Effector memory CD8-positive, alpha-beta T cell (primary cell): Measurements from ENCODE around the gene CMSS1.

ENCODE experiments used
- ATAC-seq: fragments of 150-1000 bp; cut with Tn5 transposase; replicated peaks from 2 replicates; pipeline ENCODE4 v1.10.0; 2021; ENCODE audit warnings: mild to moderate bottlenecking, moderate library complexity
- DNase-seq, 3 experiments: peaks; one replicate each; pipeline ENCODE4 v3.0.0; 2021
- H3K27ac Mint-ChIP-seq, 2 donors: one replicate each; pipeline ENCODE4 v1.8.0; 2022; ENCODE audit warnings: mild to moderate bottlenecking in 2 of 2, mixed read lengths in 2 of 2, moderate library complexity in 2 of 2
- H3K27me3 Mint-ChIP-seq, 2 donors: one replicate each; pipeline ENCODE4 v1.8.0; 2022; ENCODE audit warnings: mixed read lengths in 2 of 2
- H3K36me3 Mint-ChIP-seq: one replicate; pipeline ENCODE4 v1.8.0; 2022; ENCODE audit warnings: mild to moderate bottlenecking, moderate library complexity, mixed read lengths; ENCODE audit not compliant: insufficient read depth
- H3K4me1 Mint-ChIP-seq, 2 donors: one replicate each; pipeline ENCODE4 v1.8.0; 2022; ENCODE audit warnings: low read depth in 2 of 2, mixed read lengths in 2 of 2
- H3K4me3 Mint-ChIP-seq, 2 donors: one replicate each; pipeline ENCODE4 v1.8.0; 2022; ENCODE audit warnings: mild to moderate bottlenecking in 2 of 2, mixed read lengths in 2 of 2, moderate library complexity in 2 of 2
- H3K9me3 Mint-ChIP-seq, 2 donors: one replicate each; pipeline ENCODE4 v1.8.0; 2022; ENCODE audit warnings: mixed read lengths in 2 of 2
- total RNA-seq, 9 experiments: gene quantifications; one replicate each; lab custom pipeline; 2026; lab: John Stamatoyannopoulos, UW

CMSS1 gene
- 12.8 to 116 (median 22.7) reads per million in 9 experiments for total RNA-seq

GRCh38 chr3:99817437-99818240, at the start of gene CMSS1:
Gene CMSS1 (plus strand): TSS chr3:99817862.
- Mint-ChIP-seq H3K27ac (peak within 1 kb of the TSS; percentile 99 to 100), H3K4me1 (peaks cover 25 to 27% of the 10 kb centered on the region in 2 donors), H3K4me3 (peak within 1 kb of the TSS; percentile 97), H3K36me3 (peaks cover 21% of the 10 kb centered on the region), H3K27me3 (no peaks in the 10 kb centered on the region), H3K9me3 (no peaks in the 10 kb centered on the region)
- ATAC-seq (peak; percentile 92), DNase-seq (peak; percentile 97 to 98 (median 98))

DNA sequence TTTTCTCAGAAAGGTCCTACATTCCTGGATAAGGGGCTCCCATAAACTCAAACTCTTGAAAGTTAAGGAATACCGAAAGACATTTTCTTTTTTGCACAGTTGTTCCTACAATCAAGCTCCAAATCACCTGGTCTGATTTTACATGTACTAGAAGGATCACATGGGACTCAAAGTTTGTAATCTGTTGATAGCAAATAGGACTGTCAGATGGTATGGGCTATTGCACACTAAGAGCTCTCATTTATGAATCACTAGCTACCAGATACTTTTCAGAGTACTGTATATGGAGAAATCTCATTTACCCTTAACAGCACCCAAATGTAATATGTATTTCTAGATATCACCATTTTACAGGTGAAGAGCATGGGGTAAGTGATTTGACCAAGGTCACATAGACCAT, 49.5 kb upstream of the CMSS1 start:
- H3K27me3 Mint-ChIP-seq, result no peaks in the 10 kb centered on the region
- H3K27ac Mint-ChIP-seq, result no peak overlapping the region

GRCh38 chr3:99768808-99769501, 48.7 kb upstream of the CMSS1 start:
- Mint-ChIP-seq H3K9me3 (no peaks in the 10 kb centered on the region), H3K4me3 (no peak overlapping the region), H3K4me1 (no peaks in the 10 kb centered on the region), H3K36me3 (no peaks in the 10 kb centered on the region), H3K27me3 (no peaks in the 10 kb centered on the region), H3K27ac (no peak overlapping the region)
- DNase-seq (no peak), ATAC-seq (no peak)

More for the DNA sequence above, 49.5 kb upstream of the CMSS1 start:
- no peaks in the 10 kb centered on the region for H3K36me3 Mint-ChIP-seq
- DNase-seq (no peak), ATAC-seq (no peak)
- no peaks in the 10 kb centered on the region for H3K9me3 Mint-ChIP-seq
- no peaks in the 10 kb centered on the region for H3K4me1 Mint-ChIP-seq
- H3K4me3 Mint-ChIP-seq, result no peak overlapping the region

GRCh38 chr3:99772171-99772570, 45.5 kb upstream of the CMSS1 start:
- Mint-ChIP-seq H3K27ac (no peak overlapping the region), H3K27me3 (peaks cover 2 to 16% of the 10 kb centered on the region in 2 donors), H3K36me3 (no peaks in the 10 kb centered on the region), H3K9me3 (no peaks in the 10 kb centered on the region), H3K4me1 (peaks cover 0 to 1% of the 10 kb centered on the region in 2 donors), H3K4me3 (no peak overlapping the region)
- ATAC-seq (no peak), DNase-seq (no peak)

GRCh38 chr3:99772671-99773070, 45.0 kb upstream of the CMSS1 start:
- H3K9me3 Mint-ChIP-seq, result no peaks in the 10 kb centered on the region
- DNase-seq (no peak), ATAC-seq (no peak)
- peaks cover 7 to 21% of the 10 kb centered on the region in 2 donors for H3K27me3 Mint-ChIP-seq
- peaks cover 0 to 1% of the 10 kb centered on the region in 2 donors for H3K4me1 Mint-ChIP-seq
- H3K4me3 Mint-ChIP-seq, result no peak overlapping the region
- no peaks in the 10 kb centered on the region for H3K36me3 Mint-ChIP-seq
- H3K27ac Mint-ChIP-seq, result no peak overlapping the region

GRCh38 chr3:99774467-99774866, 43.2 kb upstream of the CMSS1 start:
- Mint-ChIP-seq H3K4me3 (no peak overlapping the region), H3K4me1 (peaks cover 0 to 1% of the 10 kb centered on the region in 2 donors), H3K36me3 (no peaks in the 10 kb centered on the region), H3K9me3 (no peaks in the 10 kb centered on the region), H3K27me3 (peaks cover 17 to 22% of the 10 kb centered on the region in 2 donors), H3K27ac (no peak overlapping the region)
- no peak for ATAC-seq
- DNase-seq, result no peak

DNA sequence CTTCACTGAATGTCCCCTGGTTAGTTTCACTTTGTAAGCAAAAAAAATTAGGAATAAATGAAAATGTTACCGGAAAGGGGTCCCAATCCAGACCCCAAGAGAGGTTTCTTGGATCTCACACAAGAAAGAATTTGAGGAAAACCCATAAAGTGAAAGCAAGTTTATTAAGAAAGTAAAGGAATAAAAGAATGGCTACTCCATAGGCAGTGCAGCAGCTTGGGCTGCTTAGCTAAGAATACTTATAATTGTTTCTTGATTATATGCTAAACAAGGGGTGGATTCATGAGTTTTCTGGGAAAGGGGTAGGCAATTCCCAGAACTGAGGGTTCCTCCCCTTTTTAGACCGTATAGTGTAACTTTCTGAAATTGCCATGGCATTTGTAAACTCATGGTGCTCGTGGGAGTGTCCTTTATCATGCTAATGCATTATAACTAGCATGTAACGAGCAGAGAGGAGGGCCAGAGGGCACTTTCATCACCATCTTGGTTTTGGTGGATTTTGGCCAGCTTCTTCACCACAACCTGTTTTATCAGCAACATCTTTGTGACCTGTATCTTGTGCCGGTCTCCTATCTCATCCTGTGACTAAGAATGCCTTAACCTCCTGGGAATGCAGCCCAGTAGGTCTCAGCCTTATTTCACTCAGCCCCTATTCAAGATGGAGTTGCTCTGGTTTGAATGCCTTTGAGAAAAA, 41.0 kb upstream of the CMSS1 start:
- H3K9me3 Mint-ChIP-seq, result no peaks in the 10 kb centered on the region
- no peaks in the 10 kb centered on the region for H3K36me3 Mint-ChIP-seq
- H3K27me3 Mint-ChIP-seq, result peaks cover 30 to 41% of the 10 kb centered on the region in 2 donors

GRCh38 chr3:99777210-99777549, 40.5 kb upstream of the CMSS1 start:
- Mint-ChIP-seq H3K4me3 (no peak overlapping the region), H3K9me3 (no peaks in the 10 kb centered on the region)

More for the DNA sequence above, 41.0 kb upstream of the CMSS1 start:
- peaks cover 0 to 1% of the 10 kb centered on the region in 2 donors for H3K4me1 Mint-ChIP-seq
- H3K4me3 Mint-ChIP-seq, result no peak overlapping the region
- DNase-seq, result no peak
- no peak overlapping the region for H3K27ac Mint-ChIP-seq
- no peak for ATAC-seq

GRCh38 chr3:99777708-99778107, 40.0 kb upstream of the CMSS1 start:
- Mint-ChIP-seq H3K4me1 (peaks cover 0 to 1% of the 10 kb centered on the region in 2 donors), H3K27ac (no peak overlapping the region), H3K36me3 (no peaks in the 10 kb centered on the region), H3K9me3 (no peaks in the 10 kb centered on the region), H3K4me3 (no peak overlapping the region), H3K27me3 (peaks cover 34 to 46% of the 10 kb centered on the region in 2 donors)
- no peak for DNase-seq
- ATAC-seq, result no peak

More at GRCh38 chr3:99777210-99777549, 40.5 kb upstream of the CMSS1 start:
- H3K27ac Mint-ChIP-seq, result no peak overlapping the region
- H3K36me3 Mint-ChIP-seq, result no peaks in the 10 kb centered on the region
- ATAC-seq (no peak), DNase-seq (no peak)
- H3K4me1 Mint-ChIP-seq, result peaks cover 0 to 1% of the 10 kb centered on the region in 2 donors
- peaks cover 34 to 46% of the 10 kb centered on the region in 2 donors for H3K27me3 Mint-ChIP-seq

DNA sequence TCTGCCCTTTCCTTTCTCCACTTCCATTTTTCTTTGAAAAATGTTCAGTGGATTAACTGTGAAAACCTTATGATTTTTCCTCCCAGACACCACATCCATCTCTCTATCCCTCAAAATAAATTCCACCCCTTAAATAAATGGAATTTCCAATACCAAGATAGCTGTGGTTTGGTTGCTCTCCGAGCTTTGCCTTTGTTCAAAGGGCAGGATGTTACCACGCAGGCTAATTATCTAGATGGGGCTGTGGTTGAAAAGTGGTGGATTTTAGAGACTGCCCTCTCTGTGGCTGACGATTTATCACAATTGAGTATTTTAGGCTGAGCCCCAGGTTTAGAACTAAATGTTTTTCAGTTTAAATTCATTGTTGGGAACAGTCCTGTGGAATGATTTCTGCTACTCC, 36.9 kb upstream of the CMSS1 start:
- no peaks in the 10 kb centered on the region for H3K9me3 Mint-ChIP-seq
- DNase-seq, result no peak
- peaks cover 0 to 1% of the 10 kb centered on the region in 2 donors for H3K4me1 Mint-ChIP-seq
- no peak overlapping the region for H3K4me3 Mint-ChIP-seq
- H3K36me3 Mint-ChIP-seq, result no peaks in the 10 kb centered on the region
- no peak overlapping the region for H3K27ac Mint-ChIP-seq
- peaks cover 40 to 47% of the 10 kb centered on the region in 2 donors for H3K27me3 Mint-ChIP-seq
- no peak for ATAC-seq

DNA sequence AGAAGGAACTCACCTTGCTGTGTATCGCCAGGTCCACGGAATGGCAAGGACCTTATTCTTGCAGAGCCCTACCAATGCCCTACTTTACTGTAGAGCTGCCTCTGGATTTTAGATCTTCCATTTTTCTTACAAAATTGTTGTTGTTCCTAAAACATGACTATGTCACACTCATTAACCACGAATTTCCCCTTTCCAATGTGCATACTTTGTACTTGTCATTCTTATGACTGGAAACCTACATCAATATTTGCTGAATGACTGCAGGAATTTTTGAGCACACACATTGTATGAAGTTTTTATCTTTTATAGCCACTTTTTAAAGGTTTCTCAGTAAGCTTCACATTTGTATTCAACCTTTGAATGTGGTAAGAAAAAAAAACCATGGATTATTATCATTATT, 35.9 kb upstream of the CMSS1 start:
- DNase-seq, result no peak
- H3K9me3 Mint-ChIP-seq, result no peaks in the 10 kb centered on the region
- H3K4me3 Mint-ChIP-seq, result no peak overlapping the region
- peaks cover 40 to 46% of the 10 kb centered on the region in 2 donors for H3K27me3 Mint-ChIP-seq
- ATAC-seq, result no peak
- no peaks in the 10 kb centered on the region for H3K36me3 Mint-ChIP-seq
- H3K27ac Mint-ChIP-seq, result no peak overlapping the region
- H3K4me1 Mint-ChIP-seq, result no peaks in the 10 kb centered on the region

DNA sequence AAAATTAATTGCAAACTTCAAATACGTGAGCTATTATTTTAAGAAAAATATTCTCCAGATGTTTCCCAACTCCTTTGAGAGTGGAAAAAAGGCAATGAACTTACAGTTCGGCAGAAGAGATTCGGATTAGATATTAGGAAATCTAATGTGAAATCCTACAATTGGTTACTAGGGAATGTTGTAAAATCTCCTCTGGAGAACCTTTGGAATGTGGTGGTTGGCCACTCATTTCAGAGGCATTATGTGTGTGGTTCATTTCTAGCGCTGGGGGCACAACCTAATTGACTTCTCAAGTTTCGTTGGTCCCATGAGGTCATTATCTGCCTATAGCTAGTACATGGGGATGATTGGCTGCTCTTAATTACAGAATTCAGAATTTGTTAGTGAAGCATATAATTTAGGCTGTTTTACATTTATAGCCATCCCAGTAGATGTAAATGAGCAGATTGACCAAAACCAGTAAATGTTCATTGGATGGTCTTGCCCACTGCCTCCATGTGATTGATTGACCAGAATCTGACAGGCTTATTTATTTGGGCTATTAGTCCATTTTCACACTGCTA, 34.6 kb upstream of the CMSS1 start:
- Mint-ChIP-seq H3K4me1 (no peaks in the 10 kb centered on the region), H3K27ac (no peak overlapping the region), H3K9me3 (no peaks in the 10 kb centered on the region), H3K36me3 (no peaks in the 10 kb centered on the region), H3K4me3 (no peak overlapping the region), H3K27me3 (peaks cover 29 to 40% of the 10 kb centered on the region in 2 donors)
- no peak for ATAC-seq
- DNase-seq, result no peak

- Mint-ChIP-seq H3K27ac (no peak overlapping the region), H3K4me3 (no peak overlapping the region)
- DNase-seq, result no peak
Observed at GRCh38 chr3:99789011-99789721, 28.5 kb upstream of the CMSS1 start.

More at GRCh38 chr3:99789011-99789721, 28.5 kb upstream of the CMSS1 start:
- ATAC-seq, result peak; percentile 76
- Mint-ChIP-seq H3K9me3 (no peaks in the 10 kb centered on the region), H3K27me3 (peaks cover 12 to 34% of the 10 kb centered on the region in 2 donors), H3K36me3 (peaks cover 2% of the 10 kb centered on the region), H3K4me1 (peaks cover 0 to 3% of the 10 kb centered on the region in 2 donors)
